Adrenal gland (tissue), 5 donors: Measurements from ENCODE around the gene ACOX2.

ENCODE experiments used
- POLR2A ChIP-seq, 2 donors: fragments of 450-650 bp; IDR thresholded peaks; one replicate each; pipeline ENCODE4 v1.6.1; 2017; ENCODE audit warnings: antibody characterized with exemption in 2 of 2, mild to moderate bottlenecking in 2 of 2, moderate library complexity in 1 of 2
- TF ChIP-seq, protein P1 (sequence below), 6 experiments: fragments of 450-650 bp in 4 of 6; fragments of 200-600 bp in 2 of 6; sonication (generic) in 1 of 6; IDR thresholded peaks; 1 replicate in 5 of 6; 2 replicates in 1 of 6; pipeline versions ENCODE4 v1.5.1 to v1.8.0; 2016 to 2021; ENCODE audit warnings: antibody characterized with exemption in 6 of 6, mild to moderate bottlenecking in 2 of 6, moderate library complexity in 1 of 6
- donor health status: DM: no; HTN: no; CAD: no.

GRCh38 chr3:58574682-58575081 lies 37.7 kb upstream of the ACOX2 start:
- TF ChIP-seq, protein P1, sequence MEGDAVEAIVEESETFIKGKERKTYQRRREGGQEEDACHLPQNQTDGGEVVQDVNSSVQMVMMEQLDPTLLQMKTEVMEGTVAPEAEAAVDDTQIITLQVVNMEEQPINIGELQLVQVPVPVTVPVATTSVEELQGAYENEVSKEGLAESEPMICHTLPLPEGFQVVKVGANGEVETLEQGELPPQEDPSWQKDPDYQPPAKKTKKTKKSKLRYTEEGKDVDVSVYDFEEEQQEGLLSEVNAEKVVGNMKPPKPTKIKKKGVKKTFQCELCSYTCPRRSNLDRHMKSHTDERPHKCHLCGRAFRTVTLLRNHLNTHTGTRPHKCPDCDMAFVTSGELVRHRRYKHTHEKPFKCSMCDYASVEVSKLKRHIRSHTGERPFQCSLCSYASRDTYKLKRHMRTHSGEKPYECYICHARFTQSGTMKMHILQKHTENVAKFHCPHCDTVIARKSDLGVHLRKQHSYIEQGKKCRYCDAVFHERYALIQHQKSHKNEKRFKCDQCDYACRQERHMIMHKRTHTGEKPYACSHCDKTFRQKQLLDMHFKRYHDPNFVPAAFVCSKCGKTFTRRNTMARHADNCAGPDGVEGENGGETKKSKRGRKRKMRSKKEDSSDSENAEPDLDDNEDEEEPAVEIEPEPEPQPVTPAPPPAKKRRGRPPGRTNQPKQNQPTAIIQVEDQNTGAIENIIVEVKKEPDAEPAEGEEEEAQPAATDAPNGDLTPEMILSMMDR (IDR thresholded peaks at IDR 0.05) = no peak
- TF ChIP-seq POLR2A (IDR thresholded peaks at IDR 0.05) = no peak
